ENCODE results near the gene PLCH2.

DNA sequence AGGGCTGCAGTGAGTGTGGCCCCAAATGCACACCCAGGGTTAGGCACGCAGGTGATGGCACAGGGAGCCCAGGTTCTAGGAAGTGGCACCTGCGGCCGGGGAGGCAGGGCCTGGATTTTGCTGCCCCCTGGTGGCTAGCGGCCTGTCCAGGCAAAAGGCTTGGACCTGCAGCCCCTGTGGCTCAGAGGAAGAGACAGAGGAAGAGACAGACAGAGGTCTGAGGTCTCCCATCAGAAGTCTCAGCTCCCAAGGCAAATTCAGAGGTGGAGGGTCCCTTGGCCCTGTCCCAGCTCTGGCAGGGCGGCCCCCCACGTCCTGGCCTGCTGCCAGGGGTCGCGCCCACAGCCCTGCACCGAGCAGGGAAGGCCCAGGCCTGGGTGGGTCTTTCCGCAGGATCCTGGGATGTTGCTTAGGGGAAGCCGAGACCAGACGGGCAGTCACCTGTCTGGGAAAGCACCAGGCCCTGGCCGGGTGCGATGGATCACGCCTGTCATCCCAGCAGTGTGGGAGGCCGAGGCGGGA is 72.0 kb downstream of the PLCH2 start:
- TF ChIP-seq POLR2A (IDR thresholded peaks at IDR 0.05): no peak
- TF ChIP-seq, protein P1, sequence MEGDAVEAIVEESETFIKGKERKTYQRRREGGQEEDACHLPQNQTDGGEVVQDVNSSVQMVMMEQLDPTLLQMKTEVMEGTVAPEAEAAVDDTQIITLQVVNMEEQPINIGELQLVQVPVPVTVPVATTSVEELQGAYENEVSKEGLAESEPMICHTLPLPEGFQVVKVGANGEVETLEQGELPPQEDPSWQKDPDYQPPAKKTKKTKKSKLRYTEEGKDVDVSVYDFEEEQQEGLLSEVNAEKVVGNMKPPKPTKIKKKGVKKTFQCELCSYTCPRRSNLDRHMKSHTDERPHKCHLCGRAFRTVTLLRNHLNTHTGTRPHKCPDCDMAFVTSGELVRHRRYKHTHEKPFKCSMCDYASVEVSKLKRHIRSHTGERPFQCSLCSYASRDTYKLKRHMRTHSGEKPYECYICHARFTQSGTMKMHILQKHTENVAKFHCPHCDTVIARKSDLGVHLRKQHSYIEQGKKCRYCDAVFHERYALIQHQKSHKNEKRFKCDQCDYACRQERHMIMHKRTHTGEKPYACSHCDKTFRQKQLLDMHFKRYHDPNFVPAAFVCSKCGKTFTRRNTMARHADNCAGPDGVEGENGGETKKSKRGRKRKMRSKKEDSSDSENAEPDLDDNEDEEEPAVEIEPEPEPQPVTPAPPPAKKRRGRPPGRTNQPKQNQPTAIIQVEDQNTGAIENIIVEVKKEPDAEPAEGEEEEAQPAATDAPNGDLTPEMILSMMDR (IDR thresholded peaks at IDR 0.05 in 4 of 5, conservative IDR thresholded peaks at IDR 0.05 in 1 of 5): peak; percentile 86 to 98 (median 96)
